AG04449 (cell line): ENCODE results near the gene WNK4.

ENCODE experiments used
- CTCF ChIA-PET: fragments of 350-600 bp; formaldehyde crosslinking; extraction: SDS; loops from one replicate; lab custom pipeline; 2021; ENCODE audit warnings: antibody characterized with exemption; lab: Yijun Ruan, JAX
- POLR2A ChIA-PET: fragments of 400-600, 350-600 bp; formaldehyde crosslinking; extraction: SDS; loops from one replicate; lab custom pipeline; 2020; ENCODE audit warnings: antibody characterized with exemption, inconsistent platforms; lab: Yijun Ruan, JAX
- DNase-seq: peaks from one replicate; pipeline ENCODE4 v3.0.0-alpha.2; 2010; ENCODE audit warnings: low read depth, low spot score
- H3K4me3 ChIP-seq: 2 replicates; pipeline ENCODE4 v1.5.1; 2011; ENCODE audit warnings: low read depth, mild to moderate bottlenecking, control low read depth, low read length
- TF ChIP-seq, protein P1 (sequence below): IDR thresholded peaks from one replicate; pipeline ENCODE4 v1.5.1; 2011; ENCODE audit warnings: mild to moderate bottlenecking, moderate library complexity, low read length, control low read depth, inconsistent platforms; ENCODE audit not compliant: insufficient read depth; ENCODE audit errors: missing control alignments

The WNK4 gene

DNA sequence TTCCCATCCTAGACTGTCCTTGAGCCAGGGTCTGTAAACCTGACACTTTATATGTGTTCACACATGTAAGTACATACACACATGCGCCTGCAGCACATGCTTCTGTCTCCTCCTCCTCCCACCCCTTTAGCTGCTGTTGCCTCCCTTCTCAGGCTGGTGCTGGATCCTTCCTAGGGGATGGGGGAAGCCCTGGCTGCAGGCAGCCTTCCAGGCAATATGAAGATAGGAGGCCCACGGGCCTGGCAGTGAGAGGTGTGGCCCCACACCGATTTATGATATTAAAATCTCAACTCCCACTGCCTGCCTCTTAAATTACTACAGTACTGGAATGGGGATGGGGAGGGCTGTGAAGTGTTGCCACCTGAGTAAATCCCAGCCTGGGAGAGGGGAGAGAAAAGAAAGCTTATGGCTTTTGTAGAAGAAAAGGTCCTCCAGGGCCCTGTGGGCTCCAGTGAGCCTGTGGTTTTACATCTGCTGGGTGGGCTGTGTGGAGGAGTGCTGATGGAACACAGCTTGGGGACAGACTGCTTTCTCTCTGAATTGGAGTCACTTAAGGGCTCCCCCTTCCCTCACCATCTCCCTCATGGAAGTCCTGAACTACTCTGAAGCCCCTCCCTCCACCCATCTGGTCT is 990 bp upstream of the WNK4 start:
- DNase-seq, result no peak
- TF ChIP-seq, protein P1, sequence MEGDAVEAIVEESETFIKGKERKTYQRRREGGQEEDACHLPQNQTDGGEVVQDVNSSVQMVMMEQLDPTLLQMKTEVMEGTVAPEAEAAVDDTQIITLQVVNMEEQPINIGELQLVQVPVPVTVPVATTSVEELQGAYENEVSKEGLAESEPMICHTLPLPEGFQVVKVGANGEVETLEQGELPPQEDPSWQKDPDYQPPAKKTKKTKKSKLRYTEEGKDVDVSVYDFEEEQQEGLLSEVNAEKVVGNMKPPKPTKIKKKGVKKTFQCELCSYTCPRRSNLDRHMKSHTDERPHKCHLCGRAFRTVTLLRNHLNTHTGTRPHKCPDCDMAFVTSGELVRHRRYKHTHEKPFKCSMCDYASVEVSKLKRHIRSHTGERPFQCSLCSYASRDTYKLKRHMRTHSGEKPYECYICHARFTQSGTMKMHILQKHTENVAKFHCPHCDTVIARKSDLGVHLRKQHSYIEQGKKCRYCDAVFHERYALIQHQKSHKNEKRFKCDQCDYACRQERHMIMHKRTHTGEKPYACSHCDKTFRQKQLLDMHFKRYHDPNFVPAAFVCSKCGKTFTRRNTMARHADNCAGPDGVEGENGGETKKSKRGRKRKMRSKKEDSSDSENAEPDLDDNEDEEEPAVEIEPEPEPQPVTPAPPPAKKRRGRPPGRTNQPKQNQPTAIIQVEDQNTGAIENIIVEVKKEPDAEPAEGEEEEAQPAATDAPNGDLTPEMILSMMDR, result no peak
- ChIA-PET CTCF (interaction anchor here (1.4 to 5.8 kb wide), 4 partner anchors 16 to 45 kb away, joined by 3 to 34 read pairs (median 6); partner anchors contain the start of gene BECN1), POLR2A (interaction anchor here (1.6 kb wide), 1 partner anchor 19 kb away, joined by 7 read pairs; the partner anchor contains the start of genes CNTD1 and COA3)
- peak overlapping the region; percentile 6; the same call in 1 of the 2 replicates for H3K4me3 ChIP-seq

DNA sequence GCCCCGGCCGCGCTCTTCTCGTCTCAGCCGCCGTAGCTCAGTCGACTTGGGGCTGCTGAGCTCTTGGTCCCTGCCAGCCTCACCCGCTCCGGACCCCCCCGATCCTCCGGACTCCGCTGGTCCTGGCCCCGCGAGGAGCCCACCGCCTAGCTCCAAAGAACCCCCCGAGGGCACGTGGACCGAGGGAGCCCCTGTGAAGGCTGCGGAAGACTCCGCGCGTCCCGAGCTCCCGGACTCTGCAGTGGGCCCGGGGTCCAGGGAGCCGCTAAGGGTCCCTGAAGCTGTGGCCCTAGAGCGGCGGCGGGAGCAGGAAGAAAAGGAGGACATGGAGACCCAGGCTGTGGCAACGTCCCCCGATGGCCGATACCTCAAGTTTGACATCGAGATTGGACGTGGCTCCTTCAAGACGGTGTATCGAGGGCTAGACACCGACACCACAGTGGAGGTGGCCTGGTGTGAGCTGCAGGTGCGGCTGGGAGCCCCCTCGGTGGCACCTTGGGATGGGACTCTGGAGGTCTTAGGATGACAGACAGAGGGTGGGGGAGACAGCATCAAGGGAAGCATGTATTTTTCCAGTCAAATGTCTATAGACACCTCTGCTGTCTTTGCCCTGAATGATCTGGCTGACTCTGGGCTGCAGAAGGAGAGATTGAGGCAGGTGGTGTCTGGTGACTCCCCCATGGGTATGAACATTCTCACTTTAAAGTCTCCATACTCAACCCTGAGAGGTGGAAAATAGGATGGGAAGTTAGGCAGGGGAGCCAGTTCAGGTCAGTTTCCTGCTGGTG is 635 bp downstream of the WNK4 start:
- ChIA-PET CTCF (interaction anchor here (1.3 to 5.8 kb wide), 4 partner anchors 8 to 43 kb away, joined by 3 to 34 read pairs (median 6); partner anchors contain the start of genes BECN1 and VPS25), POLR2A (interaction anchor here (1.3 to 2.0 kb wide), 6 partner anchors 8 to 203 kb away, joined by 3 to 7 read pairs (median 6); partner anchors contain the start of genes CNTD1, COA3 and VPS25)
- peak overlapping the region; percentile 76 for H3K4me3 ChIP-seq

DNA sequence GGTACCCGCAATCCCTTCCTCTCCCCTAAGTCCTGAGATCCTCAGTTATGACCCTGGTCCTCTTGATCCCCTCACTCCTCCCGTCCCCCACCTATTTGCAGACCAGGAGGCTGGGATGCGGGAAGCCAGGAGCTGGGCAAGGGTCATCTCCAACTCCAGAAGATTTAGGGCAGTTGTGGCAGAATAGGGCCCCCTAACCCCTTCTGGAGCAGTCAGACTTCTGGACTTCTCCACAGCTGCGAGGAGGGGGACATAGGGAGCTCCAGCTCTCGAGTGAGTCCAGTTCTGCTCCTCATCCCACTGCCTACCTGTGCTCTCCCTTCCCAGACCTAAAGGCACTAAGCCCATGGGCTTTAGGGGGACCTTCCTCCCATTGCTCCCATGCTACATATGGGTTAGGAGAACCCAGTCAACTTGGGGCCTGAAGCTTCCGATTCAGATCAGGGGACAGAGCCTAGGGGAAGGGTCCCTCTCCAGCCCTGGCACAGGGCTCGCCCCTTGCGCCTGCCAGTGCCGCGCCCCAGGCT is 1.3 kb downstream of the WNK4 start:
- DNase-seq, result no peak
- CTCF ChIA-PET, result interaction anchor here (1.0 to 5.8 kb wide), 4 partner anchors 9 to 43 kb away, joined by 3 to 34 read pairs (median 6); partner anchors contain the start of genes BECN1 and VPS25
- peak overlapping the region; percentile 76 for H3K4me3 ChIP-seq
- POLR2A ChIA-PET, result interaction anchor here (0.6 to 2.0 kb wide), 5 partner anchors 9 to 203 kb away, joined by 3 to 6 read pairs (median 5); partner anchors contain the start of gene VPS25
- TF ChIP-seq, protein P1, result no peak

More for the DNA sequence above, 635 bp downstream of the WNK4 start:
- DNase-seq, result no peak
- TF ChIP-seq, protein P1, result no peak

DNA sequence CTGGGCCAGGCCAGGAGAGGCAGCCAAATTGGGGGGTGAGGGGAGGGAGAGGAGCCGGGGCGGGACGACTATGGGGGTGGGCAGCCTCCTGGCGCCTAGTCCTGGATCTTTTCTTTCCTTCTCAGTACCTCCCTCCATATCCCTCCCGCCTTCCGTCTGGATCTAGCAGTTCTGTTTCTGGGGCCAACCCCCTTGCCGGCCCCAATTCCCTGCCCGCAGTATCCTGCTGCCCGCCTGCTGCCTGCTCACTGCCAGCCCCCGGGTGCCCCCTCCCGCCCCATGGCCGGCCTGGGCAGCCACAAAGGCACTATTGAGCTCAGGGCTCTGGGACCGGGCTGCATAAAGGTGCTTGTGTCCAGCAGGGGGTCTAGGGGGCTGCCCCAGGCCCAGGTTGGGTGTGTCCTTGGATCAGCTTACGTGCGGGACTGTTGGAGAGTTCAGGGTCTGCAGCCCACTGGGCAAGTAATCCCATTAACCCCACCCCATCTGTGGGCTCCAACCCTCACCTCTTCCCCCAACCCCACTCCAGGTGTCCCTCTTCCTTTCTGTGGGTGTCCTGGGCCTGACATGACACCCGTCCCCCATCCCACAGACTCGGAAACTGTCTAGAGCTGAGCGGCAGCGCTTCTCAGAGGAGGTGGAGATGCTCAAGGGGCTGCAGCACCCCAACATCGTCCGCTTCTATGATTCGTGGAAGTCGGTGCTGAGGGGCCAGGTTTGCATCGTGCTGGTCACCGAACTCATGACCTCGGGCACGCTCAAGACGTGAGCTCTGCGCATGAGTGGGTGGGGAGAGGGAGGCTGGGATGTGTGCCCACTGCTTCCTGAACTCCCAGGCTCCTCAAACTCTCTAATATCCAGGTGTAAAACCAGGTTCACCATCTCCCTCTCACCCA is 2.0 kb downstream of the WNK4 start:
- ChIA-PET POLR2A (interaction anchor here (0.6 to 1.9 kb wide), 3 partner anchors 9 to 22 kb away, joined by 3 to 5 read pairs (median 5); partner anchors contain the start of gene VPS25), CTCF (interaction anchor here (1.0 to 5.8 kb wide), 7 partner anchors 9 to 52 kb away, joined by 3 to 34 read pairs (median 5); partner anchors contain the start of genes BECN1 and VPS25)
- peak overlapping the region; percentile 76 for H3K4me3 ChIP-seq
- TF ChIP-seq, protein P1, result no peak
- no peak for DNase-seq

DNA sequence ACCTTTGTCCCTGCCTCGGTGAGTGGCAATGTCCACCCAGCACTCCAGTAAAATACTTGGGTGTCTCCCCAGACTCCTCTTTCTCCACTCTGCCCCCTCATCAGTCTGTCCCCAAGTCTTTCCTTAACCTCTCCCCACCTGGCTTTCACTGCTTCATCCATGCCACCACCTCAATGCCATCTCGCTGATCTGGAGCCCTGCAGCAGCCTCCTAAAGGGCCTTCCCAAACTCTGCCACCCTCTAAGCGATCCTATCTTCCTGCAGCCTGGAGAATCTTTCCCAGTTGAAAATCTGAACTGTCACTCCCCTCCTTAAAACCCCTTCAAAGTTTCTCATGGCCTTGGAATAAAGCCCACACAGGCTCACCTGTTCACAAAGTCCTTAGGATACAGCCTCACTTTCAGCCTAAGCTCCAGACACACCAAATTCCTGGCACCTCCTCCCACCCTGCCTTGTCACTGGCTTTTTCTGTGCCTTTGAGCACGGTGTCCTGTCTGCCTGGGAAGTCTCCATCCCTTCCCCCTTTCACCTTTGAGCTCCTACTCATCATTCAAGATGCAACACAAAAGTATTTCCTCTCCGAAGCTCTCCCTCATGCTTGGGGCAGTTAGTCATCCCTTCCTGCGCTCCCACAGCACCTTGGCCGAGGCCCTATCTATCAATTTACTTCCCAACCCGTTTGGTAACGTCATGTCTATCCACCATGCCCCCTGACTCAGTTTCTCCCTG is 2.8 kb downstream of the WNK4 start:
- CTCF ChIA-PET, result interaction anchor here (1.0 to 2.2 kb wide), 4 partner anchors 10 to 51 kb away, joined by 4 to 8 read pairs (median 6); partner anchors contain the start of genes BECN1 and VPS25
- TF ChIP-seq, protein P1, result no peak
- peak overlapping the region; percentile 76 for H3K4me3 ChIP-seq
- DNase-seq, result no peak
- POLR2A ChIA-PET, result interaction anchor here (0.6 to 1.4 kb wide), 3 partner anchors 10 to 14 kb away, joined by 3 to 5 read pairs (median 4); partner anchors contain the start of gene VPS25
